ENCODE results near the gene PRRC2C. TPM values are rescaled to one million over a fixed set of nuclear protein-coding genes. Genes with fewer than 3 reads are reported as not detected.

Gene PRRC2C
- total RNA-seq, 2 donors from 2014 or later, result 136 to 142 TPM

GRCh38 chr1:171472183-171472647, 13.1 kb upstream of the PRRC2C start:
- Histone ChIP-seq H3K4me1 (no peaks in the 10 kb centered on the region), H3K27ac (no peak overlapping the region), H3K27me3 (no peaks in the 10 kb centered on the region), H3K9me3 (no peaks in the 10 kb centered on the region), H3K4me3 (no peak overlapping the region), H3K9ac (ENCODE audit: low read depth in 2 of 2, low read length in 2 of 2) (no peak overlapping the region), H3K36me3 (no peaks in the 10 kb centered on the region)
- TF ChIP-seq, protein P1, sequence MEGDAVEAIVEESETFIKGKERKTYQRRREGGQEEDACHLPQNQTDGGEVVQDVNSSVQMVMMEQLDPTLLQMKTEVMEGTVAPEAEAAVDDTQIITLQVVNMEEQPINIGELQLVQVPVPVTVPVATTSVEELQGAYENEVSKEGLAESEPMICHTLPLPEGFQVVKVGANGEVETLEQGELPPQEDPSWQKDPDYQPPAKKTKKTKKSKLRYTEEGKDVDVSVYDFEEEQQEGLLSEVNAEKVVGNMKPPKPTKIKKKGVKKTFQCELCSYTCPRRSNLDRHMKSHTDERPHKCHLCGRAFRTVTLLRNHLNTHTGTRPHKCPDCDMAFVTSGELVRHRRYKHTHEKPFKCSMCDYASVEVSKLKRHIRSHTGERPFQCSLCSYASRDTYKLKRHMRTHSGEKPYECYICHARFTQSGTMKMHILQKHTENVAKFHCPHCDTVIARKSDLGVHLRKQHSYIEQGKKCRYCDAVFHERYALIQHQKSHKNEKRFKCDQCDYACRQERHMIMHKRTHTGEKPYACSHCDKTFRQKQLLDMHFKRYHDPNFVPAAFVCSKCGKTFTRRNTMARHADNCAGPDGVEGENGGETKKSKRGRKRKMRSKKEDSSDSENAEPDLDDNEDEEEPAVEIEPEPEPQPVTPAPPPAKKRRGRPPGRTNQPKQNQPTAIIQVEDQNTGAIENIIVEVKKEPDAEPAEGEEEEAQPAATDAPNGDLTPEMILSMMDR (IDR thresholded peaks at IDR 0.05), result no peak
- intact Hi-C loops (cut with DNase I), result no loop called here
- DNase-seq, result no peak

GRCh38 chr1:171476829-171477228, 8.5 kb upstream of the PRRC2C start:
- TF ChIP-seq, protein P1 (IDR thresholded peaks at IDR 0.05), result no peak
- H3K9me3 ChIP-seq, result no peaks in the 10 kb centered on the region
- no peak for DNase-seq
- H3K27me3 ChIP-seq, result no peaks in the 10 kb centered on the region
- no peak overlapping the region for H3K9ac ChIP-seq (ENCODE audit: low read depth in 2 of 2, low read length in 2 of 2)
- no peaks in the 10 kb centered on the region for H3K36me3 ChIP-seq
- no peak overlapping the region for H3K27ac ChIP-seq
- intact Hi-C loops (cut with DNase I), result no loop called here
- H3K4me3 ChIP-seq, result no peak overlapping the region
- H3K4me1 ChIP-seq, result no peaks in the 10 kb centered on the region

DNA sequence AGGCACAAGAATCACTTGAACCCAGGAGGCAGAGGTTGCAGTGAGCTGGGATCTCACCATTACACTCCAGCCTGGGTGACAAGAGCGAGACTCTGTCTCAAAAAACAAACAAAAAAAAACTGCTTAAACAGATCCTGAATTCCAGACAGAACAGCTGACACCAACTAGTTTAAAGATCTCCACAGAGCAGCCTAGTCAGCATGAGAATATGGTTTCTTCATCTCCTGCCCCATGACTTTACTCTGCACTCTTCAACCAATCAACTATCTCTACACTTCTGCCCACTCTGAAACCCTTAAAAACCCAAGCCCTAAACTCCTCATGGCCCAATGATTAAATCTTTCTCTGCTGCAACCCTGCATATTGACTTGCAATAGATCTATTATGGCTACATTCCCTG, 7.5 kb upstream of the PRRC2C start:
- Histone ChIP-seq H3K27me3 (no peaks in the 10 kb centered on the region), H3K4me3 (no peak overlapping the region), H3K9me3 (no peaks in the 10 kb centered on the region), H3K27ac (no peak overlapping the region), H3K4me1 (no peaks in the 10 kb centered on the region), H3K36me3 (no peaks in the 10 kb centered on the region), H3K9ac (ENCODE audit: low read depth in 2 of 2, low read length in 2 of 2) (no peak overlapping the region)
- intact Hi-C loops (cut with DNase I), result no loop called here
- TF ChIP-seq, protein P1 (IDR thresholded peaks at IDR 0.05), result no peak
- no peak for DNase-seq

GRCh38 chr1:171480035-171480434, 5.3 kb upstream of the PRRC2C start:
- no peaks in the 10 kb centered on the region for H3K4me1 ChIP-seq
- no peak overlapping the region for H3K9ac ChIP-seq (ENCODE audit: low read depth in 2 of 2, low read length in 2 of 2)
- no peaks in the 10 kb centered on the region for H3K9me3 ChIP-seq
- TF ChIP-seq, protein P1 (IDR thresholded peaks at IDR 0.05), result no peak
- DNase-seq, result no peak
- H3K27me3 ChIP-seq, result no peaks in the 10 kb centered on the region
- no peaks in the 10 kb centered on the region for H3K36me3 ChIP-seq
- intact Hi-C loops (cut with DNase I), result no loop called here
- H3K4me3 ChIP-seq, result no peak overlapping the region
- no peak overlapping the region for H3K27ac ChIP-seq

DNA sequence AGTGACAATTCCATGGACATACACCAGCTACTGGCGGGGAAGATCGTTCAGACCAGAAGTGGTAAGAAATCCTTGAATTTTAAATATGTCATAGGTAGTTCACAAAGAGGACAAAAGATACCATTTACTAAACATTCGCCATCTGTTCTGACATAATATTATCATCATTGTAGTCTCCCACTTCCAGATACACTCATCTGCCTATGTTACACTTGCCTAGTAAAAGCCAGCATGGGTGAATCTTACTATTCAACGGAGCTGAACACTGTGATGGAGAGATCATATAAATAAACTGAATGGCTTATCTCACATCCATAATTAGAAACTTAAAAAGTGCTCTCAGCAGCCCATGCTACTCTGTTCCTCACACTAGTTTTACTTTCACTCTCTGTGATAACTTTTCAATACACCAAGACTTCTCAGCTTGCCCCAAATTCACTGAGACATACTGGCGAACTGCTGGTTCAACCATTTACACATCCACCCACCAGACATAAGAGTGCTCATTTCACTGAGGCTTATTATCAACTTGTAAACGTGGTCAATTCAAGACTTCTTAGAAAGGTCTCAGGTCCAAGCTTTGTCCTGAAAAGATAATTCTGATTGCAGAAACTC, 463 bp upstream of the PRRC2C start:
- Histone ChIP-seq H3K9ac (ENCODE audit: low read depth in 2 of 2, low read length in 2 of 2) (peak overlapping the region; percentile 24 to 98), H3K4me3 (peak overlapping the region; percentile 89), H3K27ac (peak overlapping the region; percentile 100), H3K27me3 (no peaks in the 10 kb centered on the region), H3K4me1 (peaks cover 15% of the 10 kb centered on the region), H3K36me3 (no peaks in the 10 kb centered on the region), H3K9me3 (no peaks in the 10 kb centered on the region)
- intact Hi-C loops (cut with DNase I), result no loop called here
- TF ChIP-seq, protein P1 (IDR thresholded peaks at IDR 0.05), result peak; percentile 79
- no peak for DNase-seq

All from colonic mucosa (tissue), 4 donors.